ENCODE results near the gene PROM2. TPM values are rescaled to one million over a fixed set of nuclear protein-coding genes. Genes with fewer than 3 reads are reported as not detected.

The PROM2 gene
- total RNA-seq, 1 experiment from 2014 or later, result 64.2 TPM

GRCh38 chr2:95296880-95297487 is 22.7 kb downstream of the PROM2 start, which contains the start of gene KCNIP3:
Gene KCNIP3, plus strand, starts transcription at chr2:95297347. Its CDS starts 92 bp downstream, at chr2:95297439.
- no peaks in the 10 kb centered on the region for H4K20me1 ChIP-seq (ENCODE audit: low read length)
- intact Hi-C loops (cut with micrococcal nuclease), result no loop called here
- no peaks in the 10 kb centered on the region for H3K9me2 ChIP-seq (replicated peaks; ENCODE audit: low read length)
- H3K27ac ChIP-seq (ENCODE audit: low read length), result no peak within 1 kb of the TSS
- no peaks in the 10 kb centered on the region for H3K27me3 ChIP-seq (ENCODE audit: low read length)
- no peaks in the 10 kb centered on the region for H3K79me2 ChIP-seq (ENCODE audit: low read length)
- peak within 1 kb of the TSS; percentile 78 for H3K4me2 ChIP-seq (ENCODE audit: low read length)
- TF ChIP-seq CTCF (conservative IDR thresholded peaks at IDR 0.05; ENCODE audit: low read depth, low read length) (no peak), EZH2phosphoT487 (IDR thresholded peaks at IDR 0.05; ENCODE audit: borderline replicate concordance, low read length) (no peak), EZH2 (IDR thresholded peaks at IDR 0.05; ENCODE audit: low read length, unreplicated experiment) (no peak)
- ChIA-PET POLR2A (ENCODE audit: unreplicated experiment) (no interaction called here), CTCF (no interaction called here)
- peaks cover 3% of the 10 kb centered on the region for H3F3A ChIP-seq (ENCODE audit: low read length, unreplicated experiment)
- H3K9ac ChIP-seq (ENCODE audit: low read length), result no peak within 1 kb of the TSS
- BruUV-seq (replicated peaks), result no TSS peak
- ATAC-seq (peak; percentile 21), DNase-seq (peak; percentile 51)
- H3K4me1 ChIP-seq (ENCODE audit: insufficient read depth, low read length), result peaks cover 32% of the 10 kb centered on the region
- peak within 1 kb of the TSS; percentile 54 for H3K4me3 ChIP-seq (ENCODE audit: low read length)
- H3K9me3 ChIP-seq (ENCODE audit: low read length), result no peaks in the 10 kb centered on the region
- no peaks in the 10 kb centered on the region for H3K36me3 ChIP-seq (ENCODE audit: low read depth, low read length)
- H2AFZ ChIP-seq (ENCODE audit: low read length), result peak within 1 kb of the TSS; percentile 61; the same call in 1 of the 2 replicates

GRCh38 chr2:95297639-95298395 is 23.6 kb downstream of the PROM2 start:
- no peak overlapping the region for H3K27ac ChIP-seq (ENCODE audit: low read length)
- H3K27me3 ChIP-seq (ENCODE audit: low read length), result no peaks in the 10 kb centered on the region
- ATAC-seq, result no peak
- H3K36me3 ChIP-seq (ENCODE audit: low read depth, low read length), result no peaks in the 10 kb centered on the region
- H2AFZ ChIP-seq (ENCODE audit: low read length), result no peak overlapping the region
- no peaks in the 10 kb centered on the region for H3F3A ChIP-seq (ENCODE audit: low read length, unreplicated experiment)
- intact Hi-C loops (cut with micrococcal nuclease), result no loop called here
- H3K9ac ChIP-seq (ENCODE audit: low read length), result no peak overlapping the region
- no peaks in the 10 kb centered on the region for H3K79me2 ChIP-seq (ENCODE audit: low read length)
- no peak for TF ChIP-seq CTCF (conservative IDR thresholded peaks at IDR 0.05; ENCODE audit: low read depth, low read length)
- no peaks in the 10 kb centered on the region for H3K9me3 ChIP-seq (ENCODE audit: low read length)
- DNase-seq, result no peak
- no peaks in the 10 kb centered on the region for H4K20me1 ChIP-seq (ENCODE audit: low read length)
- BruUV-seq (replicated peaks), result no TSS peak
- peak overlapping the region; percentile 78 for H3K4me2 ChIP-seq (ENCODE audit: low read length)
- peaks cover 23% of the 10 kb centered on the region for H3K4me1 ChIP-seq (ENCODE audit: insufficient read depth, low read length)
- no peaks in the 10 kb centered on the region for H3K9me2 ChIP-seq (replicated peaks; ENCODE audit: low read length)
- CTCF ChIA-PET, result no interaction called here
- POLR2A ChIA-PET (ENCODE audit: unreplicated experiment), result interaction anchor here (0.6 kb wide), 1 partner anchor 23 kb away, joined by 3 read pairs; the partner anchor contains the start of gene PROM2
- H3K4me3 ChIP-seq (ENCODE audit: low read length), result peak overlapping the region; percentile 54

All from PC-3 (cell line).